GM12878 (cell line): Measurements from ENCODE around the gene LRRC70. TPM values are rescaled to one million over a fixed set of nuclear protein-coding genes. Genes with fewer than 3 reads are reported as not detected.

ENCODE experiments used
- ATAC-seq: fragments of 200-7000 bp; cut with Tn5 transposase; 3 replicates; pipeline ENCODE4 v1.9.1; 2020; ENCODE audit warnings: mild to moderate bottlenecking, moderate library complexity
- BruUV-seq: library from RNA; stranded (reverse); fragments of 400-500 nt; replicated peaks from 2 replicates; lab custom pipeline; 2021; lab: Mats Ljungman, UMichigan
- CTCF ChIA-PET: fragments of 300-600 bp; sonication (Branson Sonifier 250); formaldehyde crosslinking; extraction: SDS; loops from one replicate; lab custom pipeline; 2021; ENCODE audit warnings: inconsistent platforms; lab: Yijun Ruan, JAX
- POLR2A ChIA-PET: fragments of 350-600 bp; formaldehyde crosslinking; extraction: SDS; loops from one replicate; lab custom pipeline; 2021; ENCODE audit warnings: inconsistent platforms; lab: Charles Lee
- RAD21 ChIA-PET: fragments of 300-600 bp; sonication (Branson Sonifier 250); formaldehyde crosslinking; loops from one replicate; lab custom pipeline; 2023; ENCODE audit warnings: antibody characterized with exemption; ENCODE audit not compliant: unreplicated experiment; lab: Charles Lee
- SMC1A ChIA-PET: fragments of 300-600 bp; sonication (Branson Sonifier 250); formaldehyde crosslinking; loops from one replicate; lab custom pipeline; 2023; ENCODE audit not compliant: unreplicated experiment, uncharacterized antibody; lab: Charles Lee
- DNase-seq: peaks from one replicate; pipeline ENCODE4 v3.0.0-alpha.2; 2011; ENCODE audit warnings: low read depth, low spot score
- FAIRE-seq: peaks from 3 replicates; lab custom pipeline; 2011; peaks lifted over from hg19 to GRCh38; lab: Jason Lieb, UNC
- H2AFZ ChIP-seq: 2 replicates; pipeline ENCODE4 v1.6.0; 2011; ENCODE audit warnings: low read depth, low read length, control low read depth; ENCODE audit not compliant: control insufficient read depth
- H3K27ac ChIP-seq: 2 replicates; pipeline ENCODE4 v1.5.1; 2011; ENCODE audit warnings: control low read depth; ENCODE audit not compliant: control insufficient read depth, insufficient read depth
- H3K27me3 ChIP-seq, 2 experiments: replicated peaks in 1 of 2; 2 replicates each; pipeline versions ENCODE4 v1.6.0 to v1.6.1; 2011; ENCODE audit warnings: low read length in 1 of 2; ENCODE audit not compliant: control insufficient read depth in 2 of 2, insufficient read depth in 2 of 2
- H3K36me3 ChIP-seq, 2 experiments: 2 replicates each; pipeline ENCODE4 v1.5.1; 2011; ENCODE audit warnings: low read length in 1 of 2; ENCODE audit not compliant: control insufficient read depth in 2 of 2, insufficient read depth in 2 of 2
- H3K4me1 ChIP-seq: 2 replicates; pipeline ENCODE4 v1.6.1; 2011; ENCODE audit warnings: mild to moderate bottlenecking, low read length, moderate library complexity, mixed read lengths; ENCODE audit not compliant: control insufficient read depth, insufficient read depth
- H3K4me2 ChIP-seq: 2 replicates; pipeline ENCODE4 v1.6.0; 2011; ENCODE audit warnings: control low read depth; ENCODE audit not compliant: control insufficient read depth, insufficient read depth
- H3K4me3 ChIP-seq: fragments of 200-600 bp; sonication (generic); 2 replicates; pipeline ENCODE4 v1.5.1; 2016
- H3K79me2 ChIP-seq: 2 replicates; pipeline ENCODE4 v1.6.0; 2011; ENCODE audit warnings: low read length; ENCODE audit not compliant: control insufficient read depth, insufficient read depth
- H3K9ac ChIP-seq: 2 replicates; pipeline ENCODE4 v1.8.0; 2011; ENCODE audit warnings: low read length, control low read depth, mixed read lengths; ENCODE audit not compliant: control insufficient read depth, insufficient read depth
- H3K9me3 ChIP-seq: replicated peaks from 3 replicates; pipeline ENCODE4 v1.5.1; 2011; ENCODE audit warnings: mild to moderate bottlenecking, low read length; ENCODE audit not compliant: control insufficient read depth, insufficient read depth
- H4K20me1 ChIP-seq: 2 replicates; pipeline ENCODE4 v1.6.0; 2011; ENCODE audit not compliant: control insufficient read depth, insufficient read depth
- NKRF ChIP-seq: fragments of 450-650 bp; conservative IDR thresholded peaks from 2 replicates; pipeline ENCODE4 v1.6.1; 2017; ENCODE audit warnings: mild to moderate bottlenecking, moderate library complexity
- SP1 ChIP-seq: IDR thresholded peaks from one replicate; pipeline ENCODE4 v1.6.1; 2011; ENCODE audit warnings: low read depth, low read length
- ZNF592 ChIP-seq: fragments of 450-650 bp; IDR thresholded peaks from 2 replicates; pipeline ENCODE4 v1.6.1; 2017; ENCODE audit warnings: mild to moderate bottlenecking, moderate library complexity
- in situ Hi-C: fragments of 300-500 bp; cut with MboI; formaldehyde crosslinking; loops from 9 replicates; pipeline ENCODE4 v1.14.3; 2018; ENCODE audit warnings: mixed read lengths
- intact Hi-C: fragments of 100-400 bp; cut with micrococcal nuclease; formaldehyde crosslinking; loops from one replicate; pipeline ENCODE4 v1.14.2; 2022; ENCODE audit not compliant: unreplicated experiment
- polyA plus RNA-seq, 11 experiments: library from polyadenylated mRNA; depleted of rRNA in 4 of 11; unstranded in 6 of 11; stranded (reverse) in 5 of 11; fragments of >200 nt; fragmentation: Nextera tagmentation in 4 of 11; fragmentation: Illumina TruSeq in 1 of 11; extraction: Ambion mirVana in 4 of 11; extraction: Trizol in 1 of 11; gene quantifications; 1 replicate in 1 of 11; 2 replicates in 10 of 11; pipeline versions ENCODE4 v1.2.1 to v1.2.3, GENCODE V29; 2011 to 2016; ENCODE audit warnings: inconsistent platforms in 2 of 11, missing spikeins in 2 of 11, low read depth in 1 of 11
- total RNA-seq, 4 experiments: library from RNA; depleted of rRNA in 3 of 4; stranded (reverse); fragments of >200 nt in 3 of 4; fragmentation: Illumina TruSeq in 1 of 4; extraction: Trizol in 1 of 4; gene quantifications; 2 replicates each; pipeline versions ENCODE4 v1.2.1 to v1.2.3, GENCODE V29; 2013 to 2021
- TF ChIP-seq, protein P1 (sequence below): IDR thresholded peaks from 2 replicates; pipeline ENCODE4 v1.6.1; 2011; ENCODE audit warnings: low read depth, mild to moderate bottlenecking, low read length, moderate library complexity, borderline replicate concordance; ENCODE audit errors: extremely low read depth

LRRC70 gene
- total and polyA plus RNA-seq, 10 of the 15 experiments (the other 5 are each of a cell fraction or from before 2014, with no cell fraction given): 0.35 to 1.5 (median 0.84) TPM

GRCh38 chr5:62585751-62586150, 7.1 kb downstream of the LRRC70 start:
- Histone ChIP-seq H2AFZ (no peak overlapping the region), H3K27ac (no peak overlapping the region), H3K9ac (no peak overlapping the region), H3K9me3 (no peaks in the 10 kb centered on the region), H3K36me3 (no peaks in the 10 kb centered on the region), H3K27me3 (no peaks in the 10 kb centered on the region), H3K79me2 (no peaks in the 10 kb centered on the region), H3K4me1 (no peaks in the 10 kb centered on the region), H3K4me3 (no peak overlapping the region), H3K4me2 (no peak overlapping the region), H4K20me1 (no peaks in the 10 kb centered on the region)
- FAIRE-seq (no peak), DNase-seq (no peak), ATAC-seq (no peak)
- in situ Hi-C loops (no loop called here), intact Hi-C loops (no loop called here)
- CTCF ChIA-PET: interaction anchor here (1.0 to 1.2 kb wide), 2 partner anchors 15 to 135 kb away, joined by 3 read pairs; no protein-coding TSS in a partner anchor
- no peak for TF ChIP-seq ZNF592
- TF ChIP-seq, protein P1, sequence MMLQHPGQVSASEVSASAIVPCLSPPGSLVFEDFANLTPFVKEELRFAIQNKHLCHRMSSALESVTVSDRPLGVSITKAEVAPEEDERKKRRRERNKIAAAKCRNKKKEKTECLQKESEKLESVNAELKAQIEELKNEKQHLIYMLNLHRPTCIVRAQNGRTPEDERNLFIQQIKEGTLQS: no peak
- no peak for TF ChIP-seq NKRF
- TF ChIP-seq SP1: no peak
- SMC1A ChIA-PET: interaction anchor here (0.6 to 3.6 kb wide), 5 partner anchors 9 to 187 kb away, joined by 3 to 19 read pairs (median 4); no protein-coding TSS in a partner anchor
- POLR2A ChIA-PET: no interaction called here
- RAD21 ChIA-PET: no interaction called here
- no TSS peak for BruUV-seq
